PFSK-1 (cell line): ENCODE measurements around the gene TRIM63.

ENCODE experiments used
- POLR2AphosphoS5 ChIP-seq: IDR thresholded peaks from 2 replicates; pipeline ENCODE4 v1.6.1; 2012; ENCODE audit warnings: low read depth, mild to moderate bottlenecking, control low read depth, low read length, moderate library complexity
- TF ChIP-seq, protein P1 (sequence below), 2 experiments: IDR thresholded peaks; 2 replicates each; pipeline versions ENCODE4 v1.6.1 to v1.8.0; 2011 to 2012; ENCODE audit warnings: low read depth in 2 of 2, low read length in 2 of 2, control low read depth in 1 of 2, inconsistent platforms in 1 of 2, mild to moderate bottlenecking in 1 of 2, moderate library complexity in 1 of 2; ENCODE audit not compliant: insufficient read depth in 1 of 2

DNA sequence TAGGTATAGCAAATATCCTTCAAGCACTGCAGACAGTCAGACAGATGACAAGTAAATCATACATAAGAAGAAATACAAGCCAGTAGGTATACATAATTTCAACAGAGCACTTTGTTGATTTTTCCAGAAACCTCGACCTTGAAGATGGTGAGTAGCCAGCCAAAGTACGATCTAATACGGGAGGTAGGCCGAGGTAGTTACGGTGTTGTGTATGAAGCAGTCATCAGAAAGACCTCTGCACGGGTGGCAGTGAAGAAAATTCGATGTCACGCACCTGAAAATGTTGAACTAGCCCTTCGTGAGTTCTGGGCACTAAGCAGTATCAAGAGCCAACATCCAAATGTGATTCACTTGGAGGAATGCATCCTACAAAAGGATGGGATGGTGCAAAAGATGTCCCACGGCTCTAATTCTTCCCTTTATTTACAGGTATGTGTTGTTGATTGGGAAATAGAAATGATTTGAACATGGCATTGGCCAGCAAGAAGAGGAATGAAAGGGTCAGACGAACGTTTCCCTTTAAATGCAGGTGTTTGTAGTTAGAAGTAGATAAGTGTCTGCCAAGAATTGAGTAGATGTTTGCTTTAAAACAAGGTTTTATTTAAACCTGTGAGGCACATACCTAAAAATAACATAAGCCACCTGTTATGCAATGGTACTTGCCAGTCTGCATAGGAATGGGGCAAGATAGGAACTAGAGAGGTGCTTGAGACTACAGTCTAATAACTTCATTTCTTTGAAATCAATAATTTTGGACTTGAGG lies 46.9 kb upstream of the TRIM63 start:
- TF ChIP-seq, protein P1, sequence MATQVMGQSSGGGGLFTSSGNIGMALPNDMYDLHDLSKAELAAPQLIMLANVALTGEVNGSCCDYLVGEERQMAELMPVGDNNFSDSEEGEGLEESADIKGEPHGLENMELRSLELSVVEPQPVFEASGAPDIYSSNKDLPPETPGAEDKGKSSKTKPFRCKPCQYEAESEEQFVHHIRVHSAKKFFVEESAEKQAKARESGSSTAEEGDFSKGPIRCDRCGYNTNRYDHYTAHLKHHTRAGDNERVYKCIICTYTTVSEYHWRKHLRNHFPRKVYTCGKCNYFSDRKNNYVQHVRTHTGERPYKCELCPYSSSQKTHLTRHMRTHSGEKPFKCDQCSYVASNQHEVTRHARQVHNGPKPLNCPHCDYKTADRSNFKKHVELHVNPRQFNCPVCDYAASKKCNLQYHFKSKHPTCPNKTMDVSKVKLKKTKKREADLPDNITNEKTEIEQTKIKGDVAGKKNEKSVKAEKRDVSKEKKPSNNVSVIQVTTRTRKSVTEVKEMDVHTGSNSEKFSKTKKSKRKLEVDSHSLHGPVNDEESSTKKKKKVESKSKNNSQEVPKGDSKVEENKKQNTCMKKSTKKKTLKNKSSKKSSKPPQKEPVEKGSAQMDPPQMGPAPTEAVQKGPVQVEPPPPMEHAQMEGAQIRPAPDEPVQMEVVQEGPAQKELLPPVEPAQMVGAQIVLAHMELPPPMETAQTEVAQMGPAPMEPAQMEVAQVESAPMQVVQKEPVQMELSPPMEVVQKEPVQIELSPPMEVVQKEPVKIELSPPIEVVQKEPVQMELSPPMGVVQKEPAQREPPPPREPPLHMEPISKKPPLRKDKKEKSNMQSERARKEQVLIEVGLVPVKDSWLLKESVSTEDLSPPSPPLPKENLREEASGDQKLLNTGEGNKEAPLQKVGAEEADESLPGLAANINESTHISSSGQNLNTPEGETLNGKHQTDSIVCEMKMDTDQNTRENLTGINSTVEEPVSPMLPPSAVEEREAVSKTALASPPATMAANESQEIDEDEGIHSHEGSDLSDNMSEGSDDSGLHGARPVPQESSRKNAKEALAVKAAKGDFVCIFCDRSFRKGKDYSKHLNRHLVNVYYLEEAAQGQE (IDR thresholded peaks at IDR 0.05; ENCODE audit: insufficient read depth in 1 of 2, low read depth in 2 of 2, low read length in 2 of 2), result no peak
- no peak for TF ChIP-seq POLR2AphosphoS5
